Suprapubic skin (tissue), 4 donors: ENCODE data around the gene WDFY4. TPM values are rescaled to one million over a fixed set of nuclear protein-coding genes. Genes with fewer than 3 reads are reported as not detected.

ENCODE experiments used
- DNase-seq, 2 donors: peaks; one replicate each; pipeline ENCODE4 v3.0.0-alpha.2; 2019; ENCODE audit warnings: low spot score in 2 of 2
- H3K27ac ChIP-seq: fragments of 200-600 bp; sonication (generic); one replicate; pipeline ENCODE4 v1.5.1; 2019
- H3K27me3 ChIP-seq: fragments of 200-600 bp; sonication (generic); one replicate; pipeline ENCODE4 v1.5.1; 2019
- H3K36me3 ChIP-seq: fragments of 200-600 bp; sonication (generic); one replicate; pipeline ENCODE4 v1.5.1; 2019
- H3K4me1 ChIP-seq: fragments of 200-600 bp; sonication (generic); one replicate; pipeline ENCODE4 v1.5.1; 2019
- H3K4me3 ChIP-seq: fragments of 200-600 bp; sonication (generic); one replicate; pipeline ENCODE4 v1.5.1; 2019; ENCODE audit warnings: mild to moderate bottlenecking
- H3K9me3 ChIP-seq: fragments of 200-600 bp; sonication (generic); one replicate; pipeline ENCODE4 v1.5.1; 2019
- EP300 ChIP-seq: sonication (generic); formaldehyde crosslinking; IDR thresholded peaks from one replicate; pipeline ENCODE4 v1.6.1; 2017; ENCODE audit warnings: antibody characterized with exemption
- POLR2A ChIP-seq, 2 donors: fragments of 450-650 bp; IDR thresholded peaks; one replicate each; pipeline ENCODE4 v1.6.1; 2017; ENCODE audit warnings: antibody characterized with exemption in 2 of 2, mild to moderate bottlenecking in 2 of 2, moderate library complexity in 2 of 2
- POLR2AphosphoS5 ChIP-seq, 3 donors: sonication (generic); formaldehyde crosslinking; IDR thresholded peaks; one replicate each; pipeline ENCODE4 v1.6.1; 2017; ENCODE audit warnings: antibody characterized with exemption in 3 of 3
- WGBS: methylation state at CpG from one replicate; pipeline ENCODE4 v1.1.5; 2018; 5-methylcytosine and 5-hydroxymethylcytosine counted together
- total RNA-seq, 4 donors: library from RNA; depleted of rRNA; stranded (reverse); fragments of >200 nt; gene quantifications; one replicate each; pipeline ENCODE4 v1.1.0, GENCODE V29; 2016
- TF ChIP-seq, protein P1 (sequence below), 2 donors: fragments of 200-600 bp in 1 of 2; fragments of 450-650 bp in 1 of 2; sonication (generic) in 1 of 2; IDR thresholded peaks; one replicate each; pipeline ENCODE4 v1.5.1; 2016 to 2019; ENCODE audit warnings: antibody characterized with exemption in 2 of 2, mild to moderate bottlenecking in 1 of 2, moderate library complexity in 1 of 2

Gene WDFY4
- total RNA-seq, 4 donors from 2014 or later: 0.57 to 2.9 (median 1.0) TPM

DNA sequence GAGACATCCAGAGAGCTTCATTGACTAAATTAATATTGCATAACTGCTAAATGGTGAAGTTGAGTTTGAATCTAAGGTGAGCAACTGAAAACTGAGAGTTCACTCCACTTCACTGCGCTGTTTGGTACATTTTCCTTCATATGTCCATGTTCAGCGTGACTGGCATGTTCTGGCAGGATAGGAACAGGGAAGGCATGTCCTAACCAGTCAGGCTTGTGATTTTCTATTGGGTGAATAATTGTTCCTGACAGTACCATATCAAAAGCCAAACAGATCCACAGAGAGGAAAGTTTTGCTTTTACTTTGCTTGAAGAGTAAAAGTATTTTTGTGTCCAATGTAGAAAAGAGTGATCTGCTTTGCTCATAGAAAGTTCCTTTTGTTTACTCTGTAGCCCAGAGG is 53.2 kb downstream of the WDFY4 start:
- Histone ChIP-seq H3K4me1 (no peaks in the 10 kb centered on the region), H3K4me3 (no peak overlapping the region), H3K36me3 (no peaks in the 10 kb centered on the region), H3K27me3 (no peaks in the 10 kb centered on the region), H3K9me3 (no peaks in the 10 kb centered on the region), H3K27ac (no peak overlapping the region)
- TF ChIP-seq, protein P1, sequence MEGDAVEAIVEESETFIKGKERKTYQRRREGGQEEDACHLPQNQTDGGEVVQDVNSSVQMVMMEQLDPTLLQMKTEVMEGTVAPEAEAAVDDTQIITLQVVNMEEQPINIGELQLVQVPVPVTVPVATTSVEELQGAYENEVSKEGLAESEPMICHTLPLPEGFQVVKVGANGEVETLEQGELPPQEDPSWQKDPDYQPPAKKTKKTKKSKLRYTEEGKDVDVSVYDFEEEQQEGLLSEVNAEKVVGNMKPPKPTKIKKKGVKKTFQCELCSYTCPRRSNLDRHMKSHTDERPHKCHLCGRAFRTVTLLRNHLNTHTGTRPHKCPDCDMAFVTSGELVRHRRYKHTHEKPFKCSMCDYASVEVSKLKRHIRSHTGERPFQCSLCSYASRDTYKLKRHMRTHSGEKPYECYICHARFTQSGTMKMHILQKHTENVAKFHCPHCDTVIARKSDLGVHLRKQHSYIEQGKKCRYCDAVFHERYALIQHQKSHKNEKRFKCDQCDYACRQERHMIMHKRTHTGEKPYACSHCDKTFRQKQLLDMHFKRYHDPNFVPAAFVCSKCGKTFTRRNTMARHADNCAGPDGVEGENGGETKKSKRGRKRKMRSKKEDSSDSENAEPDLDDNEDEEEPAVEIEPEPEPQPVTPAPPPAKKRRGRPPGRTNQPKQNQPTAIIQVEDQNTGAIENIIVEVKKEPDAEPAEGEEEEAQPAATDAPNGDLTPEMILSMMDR (IDR thresholded peaks at IDR 0.05): no peak
- TF ChIP-seq POLR2A (IDR thresholded peaks at IDR 0.05) (no peak), POLR2AphosphoS5 (IDR thresholded peaks at IDR 0.05) (no peak), EP300 (no peak)
- no peak for DNase-seq
- WGBS: 55% methylated on average over 2 of the region's 2 CpGs

DNA sequence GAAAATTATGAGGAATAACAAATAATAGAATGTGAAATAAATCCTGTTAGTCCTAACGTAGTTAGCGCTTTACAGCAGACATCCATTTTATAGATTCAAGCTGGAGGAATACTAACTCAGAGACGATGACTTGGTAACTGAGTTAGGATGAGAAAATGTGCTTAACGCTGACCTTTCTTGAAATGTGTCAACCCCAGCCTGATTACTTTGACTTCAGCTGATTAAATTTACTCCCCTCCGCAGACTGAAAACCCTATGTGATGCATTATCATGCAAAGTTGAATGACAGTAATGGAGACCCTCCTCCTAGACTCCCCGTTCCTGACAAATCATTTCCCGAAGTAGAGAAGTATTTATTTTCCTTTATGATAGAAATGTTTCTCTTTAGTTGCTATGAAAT is 54.5 kb downstream of the WDFY4 start:
- Histone ChIP-seq H3K4me3 (no peak overlapping the region), H3K27ac (no peak overlapping the region), H3K36me3 (no peaks in the 10 kb centered on the region), H3K9me3 (no peaks in the 10 kb centered on the region), H3K4me1 (no peaks in the 10 kb centered on the region), H3K27me3 (no peaks in the 10 kb centered on the region)
- TF ChIP-seq POLR2A (IDR thresholded peaks at IDR 0.05) (no peak), POLR2AphosphoS5 (IDR thresholded peaks at IDR 0.05) (no peak), EP300 (no peak)
- TF ChIP-seq, protein P1 (IDR thresholded peaks at IDR 0.05): no peak
- DNase-seq: no peak
- WGBS: 87% methylated on average over 7 of the region's 7 CpGs

DNA sequence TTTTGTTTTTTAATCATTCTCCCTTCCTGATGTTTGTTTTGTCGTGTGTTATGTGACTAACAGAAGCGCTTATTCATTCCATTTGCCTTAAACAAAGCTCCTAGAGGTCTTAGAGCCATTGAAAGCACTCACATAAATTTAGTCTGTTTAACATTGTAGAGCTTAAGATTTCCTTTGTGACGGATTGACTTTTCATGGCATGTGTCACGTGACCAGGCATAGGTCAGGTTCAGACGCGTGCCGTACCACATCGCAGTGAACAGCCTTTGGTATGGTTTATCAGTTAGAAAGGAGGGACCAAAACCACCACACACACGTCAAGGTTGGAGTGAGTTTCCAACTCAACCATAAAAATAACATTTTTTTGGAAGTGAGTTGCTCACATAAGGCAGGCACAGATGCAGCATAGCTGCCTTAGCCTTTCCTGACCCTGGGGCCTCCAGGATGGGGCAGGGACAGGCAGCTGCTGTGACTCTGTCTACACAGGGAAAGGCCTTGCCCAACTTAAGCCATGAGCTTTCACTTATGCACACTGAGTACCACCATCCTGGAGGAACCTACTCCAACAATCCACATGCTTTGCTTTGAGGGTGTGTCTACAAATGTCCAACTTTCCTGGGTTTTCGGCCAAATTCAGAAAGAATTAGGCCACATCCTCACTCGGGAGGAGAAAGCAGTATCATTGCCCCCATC is 55.5 kb downstream of the WDFY4 start:
- H3K4me3 ChIP-seq: no peak overlapping the region
- H3K27ac ChIP-seq: no peak overlapping the region
- no peaks in the 10 kb centered on the region for H3K27me3 ChIP-seq
- no peaks in the 10 kb centered on the region for H3K36me3 ChIP-seq
- H3K9me3 ChIP-seq: no peaks in the 10 kb centered on the region
- H3K4me1 ChIP-seq: no peaks in the 10 kb centered on the region
- DNase-seq: no peak
- TF ChIP-seq POLR2AphosphoS5 (IDR thresholded peaks at IDR 0.05): no peak
- TF ChIP-seq POLR2A (IDR thresholded peaks at IDR 0.05): no peak
- TF ChIP-seq EP300: no peak
- TF ChIP-seq, protein P1 (IDR thresholded peaks at IDR 0.05): no peak
- whole genome bisulfite sequencing: 80% methylated on average over 11 of the region's 11 CpGs

DNA sequence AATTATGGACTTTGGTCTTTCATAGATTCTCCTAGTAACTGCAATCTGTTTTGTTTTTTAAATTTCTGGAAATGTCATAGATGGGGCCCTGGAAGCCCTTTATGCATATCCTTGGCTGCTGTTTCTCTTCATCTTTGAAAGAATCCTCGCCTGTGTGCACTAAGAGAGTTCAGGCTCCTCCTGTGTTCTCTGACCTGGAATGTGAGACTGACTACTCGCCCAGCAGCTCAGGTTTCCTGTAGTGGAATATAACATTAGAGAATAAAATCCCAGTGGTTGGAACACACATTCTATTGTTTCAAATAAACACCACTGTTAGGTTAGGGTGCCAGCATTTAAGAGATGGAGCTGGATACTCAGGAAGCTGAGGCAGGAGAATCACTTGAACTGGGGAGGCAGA is 56.3 kb downstream of the WDFY4 start:
- Histone ChIP-seq H3K27me3 (no peaks in the 10 kb centered on the region), H3K4me3 (no peak overlapping the region), H3K36me3 (no peaks in the 10 kb centered on the region), H3K4me1 (no peaks in the 10 kb centered on the region), H3K27ac (no peak overlapping the region), H3K9me3 (no peaks in the 10 kb centered on the region)
- TF ChIP-seq EP300 (no peak), POLR2AphosphoS5 (IDR thresholded peaks at IDR 0.05) (no peak), POLR2A (IDR thresholded peaks at IDR 0.05) (no peak)
- TF ChIP-seq, protein P1 (IDR thresholded peaks at IDR 0.05): no peak
- 84% methylated on average over 2 of the region's 2 CpGs for WGBS
- DNase-seq: no peak

DNA sequence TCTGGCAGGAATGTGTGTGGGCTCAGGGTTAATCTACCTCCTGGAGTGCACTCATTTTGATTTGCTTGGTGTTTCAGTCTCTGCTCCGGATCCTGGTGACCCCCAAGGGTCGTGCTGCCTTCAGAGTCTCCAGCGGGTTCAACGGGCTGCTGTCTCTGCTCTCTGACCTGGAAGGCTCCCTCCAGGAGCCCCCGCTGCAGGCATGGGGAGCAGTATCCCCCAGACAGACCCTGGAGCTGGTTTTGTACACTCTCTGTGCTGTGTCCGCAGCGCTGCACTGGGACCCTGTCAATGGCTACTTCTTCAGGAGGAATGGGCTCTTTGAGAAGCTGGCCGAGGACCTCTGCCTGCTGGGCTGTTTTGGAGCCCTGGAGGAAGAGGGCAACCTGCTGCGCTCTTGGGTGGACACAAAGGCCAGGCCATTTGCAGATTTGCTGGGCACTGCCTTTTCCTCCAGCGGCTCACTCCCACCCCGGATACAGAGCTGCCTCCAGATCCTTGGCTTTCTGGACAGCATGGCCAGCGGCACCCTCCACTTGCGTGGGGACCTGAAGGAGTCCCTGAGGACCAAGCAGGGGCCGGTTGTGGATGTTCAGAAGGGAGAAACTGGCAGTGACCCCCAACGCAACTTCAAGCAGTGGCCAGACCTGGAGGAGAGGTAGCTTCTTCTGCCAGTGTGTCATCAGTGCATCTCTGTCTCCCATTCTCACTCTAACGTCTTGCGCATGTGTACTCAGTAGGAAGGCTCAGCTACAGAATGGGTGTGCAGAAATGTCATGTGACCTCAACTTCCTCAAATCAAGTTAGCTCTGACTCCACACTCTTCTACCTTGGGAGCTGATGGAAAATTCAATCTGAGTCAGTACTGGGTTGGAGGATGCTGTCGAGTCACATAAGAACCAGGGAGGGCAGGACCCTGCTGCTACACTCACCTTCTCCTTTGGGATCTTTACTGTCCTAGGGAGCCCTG is 58.5 kb downstream of the WDFY4 start:
- Histone ChIP-seq H3K27me3 (no peaks in the 10 kb centered on the region), H3K36me3 (no peaks in the 10 kb centered on the region), H3K4me1 (no peaks in the 10 kb centered on the region), H3K27ac (no peak overlapping the region), H3K9me3 (no peaks in the 10 kb centered on the region), H3K4me3 (no peak overlapping the region)
- DNase-seq: no peak
- TF ChIP-seq POLR2A (IDR thresholded peaks at IDR 0.05): no peak
- no peak for TF ChIP-seq POLR2AphosphoS5 (IDR thresholded peaks at IDR 0.05)
- TF ChIP-seq, protein P1 (IDR thresholded peaks at IDR 0.05): no peak
- no peak for TF ChIP-seq EP300
- WGBS: 86% methylated on average over 17 of the region's 18 CpGs
